Kidney epithelial cell (primary cell): ENCODE measurements around the gene LATS2. TPM values are rescaled to one million over a fixed set of nuclear protein-coding genes. Genes with fewer than 3 reads are reported as not detected.

Source experiments
- DNase-seq: peaks from one replicate; pipeline ENCODE4 v3.0.0-alpha.2; 2010; ENCODE audit warnings: low read depth
- H3K27me3 ChIP-seq: 2 replicates; pipeline ENCODE4 v1.6.0; 2011; ENCODE audit warnings: low read length; ENCODE audit not compliant: control insufficient read depth, insufficient read depth
- H3K36me3 ChIP-seq: 2 replicates; pipeline ENCODE4 v1.5.1; 2011; ENCODE audit warnings: low read length; ENCODE audit not compliant: control insufficient read depth, insufficient read depth
- H3K4me3 ChIP-seq: 2 replicates; pipeline ENCODE4 v1.5.1; 2011; ENCODE audit warnings: low read depth, mild to moderate bottlenecking, control low read depth, low read length
- CTCF ChIP-seq: IDR thresholded peaks from 2 replicates; pipeline ENCODE4 v1.5.1; 2011; ENCODE audit warnings: mild to moderate bottlenecking, moderate library complexity, low read length, control low read depth, inconsistent platforms; ENCODE audit not compliant: insufficient read depth, poor library complexity, severe bottlenecking
- total RNA-seq: library from RNA; depleted of rRNA; stranded (reverse); fragments of >200 nt; gene quantifications from 2 replicates; pipeline ENCODE4 v1.2.3, GENCODE V29; 2015

The LATS2 gene
- total RNA-seq, 1 donor from 2014 or later: 20.2 TPM

GRCh38 chr13:21081926-21082325, 20.5 kb upstream of the LATS2 start:
- no peak for TF ChIP-seq CTCF
- Histone ChIP-seq H3K27me3 (no peaks in the 10 kb centered on the region), H3K36me3 (no peaks in the 10 kb centered on the region), H3K4me3 (no peak overlapping the region)
- DNase-seq: no peak

GRCh38 chr13:21080593-21080891, 19.2 kb upstream of the LATS2 start:
- Histone ChIP-seq H3K4me3 (no peak overlapping the region), H3K36me3 (no peaks in the 10 kb centered on the region), H3K27me3 (no peaks in the 10 kb centered on the region)
- no peak for TF ChIP-seq CTCF
- no peak for DNase-seq

GRCh38 chr13:21079761-21080592, 18.6 kb upstream of the LATS2 start:
- TF ChIP-seq CTCF: no peak
- Histone ChIP-seq H3K27me3 (no peaks in the 10 kb centered on the region), H3K4me3 (no peak overlapping the region), H3K36me3 (no peaks in the 10 kb centered on the region)
- peak; percentile 82 for DNase-seq

- TF ChIP-seq CTCF: no peak
- DNase-seq: no peak
- no peaks in the 10 kb centered on the region for H3K36me3 ChIP-seq
- H3K4me3 ChIP-seq: no peak overlapping the region
- no peaks in the 10 kb centered on the region for H3K27me3 ChIP-seq
These were observed 17.8 kb upstream of the LATS2 start for GRCh38 chr13:21079221-21079620.

GRCh38 chr13:21078501-21078900, 17.1 kb upstream of the LATS2 start:
- Histone ChIP-seq H3K27me3 (no peaks in the 10 kb centered on the region), H3K36me3 (no peaks in the 10 kb centered on the region), H3K4me3 (no peak overlapping the region)
- no peak for TF ChIP-seq CTCF
- DNase-seq: no peak

GRCh38 chr13:21077788-21078353, 16.5 kb upstream of the LATS2 start:
- no peak for DNase-seq
- TF ChIP-seq CTCF: no peak
- Histone ChIP-seq H3K4me3 (no peak overlapping the region), H3K27me3 (no peaks in the 10 kb centered on the region), H3K36me3 (no peaks in the 10 kb centered on the region)
